Measurements from ENCODE around the gene SCARB2.

DNA sequence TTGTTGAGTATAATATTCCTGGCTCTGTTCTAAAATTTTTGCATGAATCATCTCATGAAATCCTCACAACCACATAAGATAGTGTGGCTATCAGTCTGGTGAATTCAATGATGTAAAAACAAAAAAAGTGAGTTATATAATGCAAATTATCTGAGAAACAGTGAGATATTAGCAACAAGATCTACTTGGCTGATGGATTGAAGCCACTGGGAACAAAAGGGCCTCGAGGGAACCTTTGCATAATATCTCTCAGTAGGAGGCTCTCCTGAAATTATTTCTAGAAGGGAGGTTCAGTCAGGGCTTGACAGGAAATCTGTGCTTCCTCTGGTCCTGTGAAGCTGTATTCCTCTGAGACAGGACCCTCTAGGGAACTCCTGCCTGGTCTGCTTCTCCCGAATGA, 35.3 kb downstream of the SCARB2 start:
- TF ChIP-seq GATA3 (IDR thresholded peaks at IDR 0.05; ENCODE audit: low read depth, low read length) (no peak), GATA2 (IDR thresholded peaks at IDR 0.05; ENCODE audit: low read depth, low read length) (no peak)
